ENCODE measurements around the gene STARD3NL. TPM values are rescaled to one million over a fixed set of nuclear protein-coding genes. Genes with fewer than 3 reads are reported as not detected.

The STARD3NL gene
- total and polyA plus RNA-seq, 10 of the 15 experiments (the other 5 are each of a cell fraction or from before 2014, with no cell fraction given) = 66.1 to 133 (median 85.7) TPM

DNA sequence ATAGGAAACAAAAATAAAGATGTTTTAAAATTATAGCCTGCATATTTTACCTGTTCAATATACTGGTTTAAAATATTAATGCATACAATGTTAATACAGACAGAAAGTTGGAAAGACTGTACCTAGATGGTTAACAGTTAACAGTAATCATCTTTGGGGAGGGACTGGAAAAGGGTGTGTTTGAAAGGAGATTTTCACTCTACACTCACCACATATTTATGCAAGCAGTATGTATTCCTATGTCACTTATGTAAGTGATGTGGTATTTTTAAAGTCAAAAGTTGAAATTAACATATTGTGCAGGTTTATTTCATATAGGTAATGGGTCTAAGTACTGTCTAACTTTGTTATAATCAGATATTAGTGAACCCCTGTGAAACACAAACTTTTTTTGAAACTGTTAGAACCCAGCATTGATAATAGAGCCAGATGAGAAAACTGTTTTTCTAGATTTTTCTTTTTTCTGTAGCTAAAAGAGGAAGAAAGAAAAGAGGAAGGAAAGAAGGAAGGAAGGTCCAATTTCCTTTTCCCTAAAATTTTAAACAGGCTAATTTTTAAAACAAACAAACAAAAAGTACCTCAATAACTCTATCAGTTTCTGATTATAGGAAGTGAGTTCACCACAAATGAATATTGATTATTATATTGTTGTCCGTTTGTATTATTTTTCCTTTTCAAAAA is 9.0 kb upstream of the STARD3NL start:
- ATAC-seq = no peak
- Histone ChIP-seq H3K4me1 (ENCODE audit: control insufficient read depth, insufficient read depth, low read length) (peaks cover 34% of the 10 kb centered on the region), H2AFZ (ENCODE audit: control insufficient read depth, low read depth, low read length) (no peak overlapping the region), H3K9me3 (replicated peaks; ENCODE audit: control insufficient read depth, insufficient read depth, low read length) (peaks cover 4% of the 10 kb centered on the region), H3K27me3 (replicated peaks in 1 of 2; ENCODE audit: control insufficient read depth in 2 of 2, insufficient read depth in 2 of 2, low read length in 1 of 2) (no peaks in the 10 kb centered on the region), H3K79me2 (ENCODE audit: control insufficient read depth, insufficient read depth, low read length) (no peaks in the 10 kb centered on the region), H3K27ac (ENCODE audit: control insufficient read depth, insufficient read depth) (peak overlapping the region; percentile 35; the same call in 1 of the 2 replicates), H3K4me2 (ENCODE audit: control insufficient read depth, insufficient read depth) (no peak overlapping the region), H3K36me3 (ENCODE audit: control insufficient read depth in 2 of 2, insufficient read depth in 2 of 2, low read length in 1 of 2) (no peaks in the 10 kb centered on the region), H3K9ac (ENCODE audit: control insufficient read depth, insufficient read depth, low read length) (no peak overlapping the region), H3K4me3 (no peak overlapping the region), H4K20me1 (ENCODE audit: control insufficient read depth, insufficient read depth) (no peaks in the 10 kb centered on the region)
- in situ Hi-C loops (cut with MboI) (no loop called here), intact Hi-C loops (cut with micrococcal nuclease; ENCODE audit: unreplicated experiment) (no loop called here)
- ChIA-PET POLR2A (interaction anchor here (0.6 to 1.5 kb wide), 4 partner anchors 9 to 47 kb away, joined by 3 to 4 read pairs (median 3); partner anchors contain the start of gene STARD3NL), CTCF (interaction anchor here (0.7 to 4.7 kb wide), 12 partner anchors 9 to 268 kb away, joined by 3 to 19 read pairs (median 6); partner anchors contain the start of genes SFRP4 and STARD3NL), RAD21 (ENCODE audit: unreplicated experiment) (interaction anchor here (1.3 to 3.4 kb wide), 10 partner anchors 9 to 225 kb away, joined by 4 to 20 read pairs (median 6); partner anchors contain the start of gene STARD3NL), SMC1A (ENCODE audit: uncharacterized antibody, unreplicated experiment) (interaction anchor here (1.1 to 9.6 kb wide), 8 partner anchors 8 to 350 kb away, joined by 4 to 64 read pairs (median 12); partner anchors contain the start of gene STARD3NL)
- no peak for FAIRE-seq
- BruUV-seq (replicated peaks) = no TSS peak
- 90% methylated on average over 1 of the region's 1 CpG for WGBS (ENCODE audit: insufficient coverage, insufficient replicate concordance, low lambda C conversion rate, missing lambda C conversion rate)
- no peak for TF ChIP-seq SIX5 (IDR thresholded peaks at IDR 0.05; ENCODE audit: low read depth, low read length, severe bottlenecking)
- TF ChIP-seq SUPT20H (IDR thresholded peaks at IDR 0.05; ENCODE audit: borderline replicate concordance, control insufficient read depth, low read depth, low read length) = no peak
- no peak for TF ChIP-seq SREBF2 (IDR thresholded peaks at IDR 0.05; ENCODE audit: low read length)
- TF ChIP-seq, protein P1, sequence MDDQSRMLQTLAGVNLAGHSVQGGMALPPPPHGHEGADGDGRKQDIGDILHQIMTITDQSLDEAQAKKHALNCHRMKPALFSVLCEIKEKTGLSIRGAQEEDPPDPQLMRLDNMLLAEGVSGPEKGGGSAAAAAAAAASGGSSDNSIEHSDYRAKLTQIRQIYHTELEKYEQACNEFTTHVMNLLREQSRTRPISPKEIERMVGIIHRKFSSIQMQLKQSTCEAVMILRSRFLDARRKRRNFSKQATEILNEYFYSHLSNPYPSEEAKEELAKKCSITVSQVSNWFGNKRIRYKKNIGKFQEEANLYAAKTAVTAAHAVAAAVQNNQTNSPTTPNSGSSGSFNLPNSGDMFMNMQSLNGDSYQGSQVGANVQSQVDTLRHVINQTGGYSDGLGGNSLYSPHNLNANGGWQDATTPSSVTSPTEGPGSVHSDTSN (IDR thresholded peaks at IDR 0.05; ENCODE audit: insufficient replicate concordance, low read depth, low read length) = no peak
- TF ChIP-seq MTA3 (IDR thresholded peaks at IDR 0.05; ENCODE audit: borderline replicate concordance, low read length) = no peak
- TF ChIP-seq, protein P2, sequence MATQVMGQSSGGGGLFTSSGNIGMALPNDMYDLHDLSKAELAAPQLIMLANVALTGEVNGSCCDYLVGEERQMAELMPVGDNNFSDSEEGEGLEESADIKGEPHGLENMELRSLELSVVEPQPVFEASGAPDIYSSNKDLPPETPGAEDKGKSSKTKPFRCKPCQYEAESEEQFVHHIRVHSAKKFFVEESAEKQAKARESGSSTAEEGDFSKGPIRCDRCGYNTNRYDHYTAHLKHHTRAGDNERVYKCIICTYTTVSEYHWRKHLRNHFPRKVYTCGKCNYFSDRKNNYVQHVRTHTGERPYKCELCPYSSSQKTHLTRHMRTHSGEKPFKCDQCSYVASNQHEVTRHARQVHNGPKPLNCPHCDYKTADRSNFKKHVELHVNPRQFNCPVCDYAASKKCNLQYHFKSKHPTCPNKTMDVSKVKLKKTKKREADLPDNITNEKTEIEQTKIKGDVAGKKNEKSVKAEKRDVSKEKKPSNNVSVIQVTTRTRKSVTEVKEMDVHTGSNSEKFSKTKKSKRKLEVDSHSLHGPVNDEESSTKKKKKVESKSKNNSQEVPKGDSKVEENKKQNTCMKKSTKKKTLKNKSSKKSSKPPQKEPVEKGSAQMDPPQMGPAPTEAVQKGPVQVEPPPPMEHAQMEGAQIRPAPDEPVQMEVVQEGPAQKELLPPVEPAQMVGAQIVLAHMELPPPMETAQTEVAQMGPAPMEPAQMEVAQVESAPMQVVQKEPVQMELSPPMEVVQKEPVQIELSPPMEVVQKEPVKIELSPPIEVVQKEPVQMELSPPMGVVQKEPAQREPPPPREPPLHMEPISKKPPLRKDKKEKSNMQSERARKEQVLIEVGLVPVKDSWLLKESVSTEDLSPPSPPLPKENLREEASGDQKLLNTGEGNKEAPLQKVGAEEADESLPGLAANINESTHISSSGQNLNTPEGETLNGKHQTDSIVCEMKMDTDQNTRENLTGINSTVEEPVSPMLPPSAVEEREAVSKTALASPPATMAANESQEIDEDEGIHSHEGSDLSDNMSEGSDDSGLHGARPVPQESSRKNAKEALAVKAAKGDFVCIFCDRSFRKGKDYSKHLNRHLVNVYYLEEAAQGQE (IDR thresholded peaks at IDR 0.05; ENCODE audit: low read depth, low read length) = no peak
- TF ChIP-seq BMI1 (IDR thresholded peaks at IDR 0.05; ENCODE audit: borderline replicate concordance) = no peak
- no peak for TF ChIP-seq TCF7 (IDR thresholded peaks at IDR 0.05; ENCODE audit: borderline replicate concordance)
- TF ChIP-seq YBX1 (IDR thresholded peaks at IDR 0.05) = no peak
- TF ChIP-seq, protein P3, sequence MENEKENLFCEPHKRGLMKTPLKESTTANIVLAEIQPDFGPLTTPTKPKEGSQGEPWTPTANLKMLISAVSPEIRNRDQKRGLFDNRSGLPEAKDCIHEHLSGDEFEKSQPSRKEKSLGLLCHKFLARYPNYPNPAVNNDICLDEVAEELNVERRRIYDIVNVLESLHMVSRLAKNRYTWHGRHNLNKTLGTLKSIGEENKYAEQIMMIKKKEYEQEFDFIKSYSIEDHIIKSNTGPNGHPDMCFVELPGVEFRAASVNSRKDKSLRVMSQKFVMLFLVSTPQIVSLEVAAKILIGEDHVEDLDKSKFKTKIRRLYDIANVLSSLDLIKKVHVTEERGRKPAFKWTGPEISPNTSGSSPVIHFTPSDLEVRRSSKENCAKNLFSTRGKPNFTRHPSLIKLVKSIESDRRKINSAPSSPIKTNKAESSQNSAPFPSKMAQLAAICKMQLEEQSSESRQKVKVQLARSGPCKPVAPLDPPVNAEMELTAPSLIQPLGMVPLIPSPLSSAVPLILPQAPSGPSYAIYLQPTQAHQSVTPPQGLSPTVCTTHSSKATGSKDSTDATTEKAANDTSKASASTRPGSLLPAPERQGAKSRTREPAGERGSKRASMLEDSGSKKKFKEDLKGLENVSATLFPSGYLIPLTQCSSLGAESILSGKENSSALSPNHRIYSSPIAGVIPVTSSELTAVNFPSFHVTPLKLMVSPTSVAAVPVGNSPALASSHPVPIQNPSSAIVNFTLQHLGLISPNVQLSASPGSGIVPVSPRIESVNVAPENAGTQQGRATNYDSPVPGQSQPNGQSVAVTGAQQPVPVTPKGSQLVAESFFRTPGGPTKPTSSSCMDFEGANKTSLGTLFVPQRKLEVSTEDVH (IDR thresholded peaks at IDR 0.05; ENCODE audit: low read depth, partially characterized antibody) = no peak
- TF ChIP-seq ATF7 (IDR thresholded peaks at IDR 0.05; ENCODE audit: low read depth) = no peak
- no peak for TF ChIP-seq SIN3A (IDR thresholded peaks at IDR 0.05; ENCODE audit: low read depth, low read length)
- TF ChIP-seq POU2F2 (IDR thresholded peaks at IDR 0.05; ENCODE audit: borderline replicate concordance, low read depth, low read length) = no peak
- TF ChIP-seq ZNF207 (IDR thresholded peaks at IDR 0.05; ENCODE audit: borderline replicate concordance) = no peak
- DNase-seq (ENCODE audit: low read depth, low spot score) = no peak
